ENCODE measurements around the gene PCK1.

GRCh38 chr20:57555457-57556184, 5.3 kb upstream of the PCK1 start:
- no peak for TF ChIP-seq TAF1 (conservative IDR thresholded peaks at IDR 0.05)
- no peak for TF ChIP-seq MAX (IDR thresholded peaks at IDR 0.05)
- TF ChIP-seq HNF4G (IDR thresholded peaks at IDR 0.05): no peak
